Sigmoid colon (tissue), 4 donors: ENCODE data around the gene HAUS3.

ENCODE experiments used
- CTCF ChIP-seq, 4 experiments: fragments of 450-650 bp in 3 of 4; fragments of 200-600 bp in 1 of 4; IDR thresholded peaks; one replicate each; pipeline ENCODE4 v1.5.1; 2016 to 2019; ENCODE audit warnings: antibody characterized with exemption in 4 of 4, mild to moderate bottlenecking in 3 of 4, moderate library complexity in 2 of 4
- EP300 ChIP-seq, 4 donors: sonication (generic); formaldehyde crosslinking; IDR thresholded peaks; one replicate each; pipeline ENCODE4 v1.6.1; 2017; ENCODE audit warnings: antibody characterized with exemption in 4 of 4
- POLR2A ChIP-seq, 2 donors: fragments of 450-650 bp; IDR thresholded peaks; one replicate each; pipeline ENCODE4 v1.6.1; 2016; ENCODE audit warnings: antibody characterized with exemption in 2 of 2, mild to moderate bottlenecking in 2 of 2, moderate library complexity in 2 of 2
- POLR2AphosphoS5 ChIP-seq, 4 donors: sonication (generic); formaldehyde crosslinking; IDR thresholded peaks; one replicate each; pipeline ENCODE4 v1.6.1; 2017; ENCODE audit warnings: antibody characterized with exemption in 4 of 4

- no peak for TF ChIP-seq POLR2A (IDR thresholded peaks at IDR 0.05)
- no peak for TF ChIP-seq CTCF (IDR thresholded peaks at IDR 0.05)
- peak in 1 of 4 donors; percentile 14 for TF ChIP-seq POLR2AphosphoS5 (IDR thresholded peaks at IDR 0.05)
- no peak for TF ChIP-seq EP300 (IDR thresholded peaks at IDR 0.05)
These were observed 19.4 kb upstream of the HAUS3 start for GRCh38 chr4:2261110-2261852.
